ENCODE results near the gene THSD7A. TPM values are rescaled to one million over a fixed set of nuclear protein-coding genes. Genes with fewer than 3 reads are reported as not detected.

THSD7A gene
- total RNA-seq, 1 donor from 2014 or later, result 38.8 TPM

DNA sequence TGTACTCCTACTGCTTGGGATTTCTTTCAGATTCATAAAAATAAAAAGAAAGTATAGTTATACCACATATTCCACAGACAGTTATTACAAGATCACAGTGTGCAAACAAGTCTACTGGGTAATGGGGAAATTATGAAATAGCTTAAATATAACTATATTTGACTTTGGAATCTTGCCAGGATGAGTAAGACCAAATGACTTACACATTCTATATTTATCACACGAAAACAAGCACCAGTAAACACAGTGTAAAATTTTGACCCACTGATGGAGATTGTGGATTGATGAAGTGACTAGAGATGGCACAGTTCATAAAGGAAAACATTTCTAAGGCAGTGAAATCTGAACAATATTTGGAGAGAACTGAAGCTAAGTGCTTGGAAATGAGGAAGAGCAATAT, 339.7 kb downstream of the THSD7A start:
- peak; percentile 45 for DNase-seq

- DNase-seq, result no peak
These were observed 340.2 kb downstream of the THSD7A start for GRCh38 chr7:11491811-11492210.

DNA sequence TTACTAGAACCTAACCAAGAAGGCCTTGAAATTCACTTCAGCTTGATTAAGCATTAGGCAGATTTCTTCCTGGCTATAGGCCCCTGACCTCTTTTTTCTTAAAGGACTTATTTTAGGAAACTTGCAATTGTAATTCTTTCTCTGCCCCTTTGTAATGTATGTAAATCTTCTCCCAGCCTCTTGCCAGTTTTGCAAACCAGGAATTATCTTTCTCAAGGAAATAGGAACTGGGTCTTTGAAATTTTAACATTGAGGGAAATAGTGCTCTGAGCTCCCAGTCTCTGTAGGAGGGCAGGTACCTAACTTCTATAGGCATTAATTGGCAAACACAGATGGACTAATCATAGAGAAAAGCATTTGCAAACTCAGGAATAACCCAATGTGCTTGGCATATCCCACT, 342.7 kb downstream of the THSD7A start:
- DNase-seq, result no peak

DNA sequence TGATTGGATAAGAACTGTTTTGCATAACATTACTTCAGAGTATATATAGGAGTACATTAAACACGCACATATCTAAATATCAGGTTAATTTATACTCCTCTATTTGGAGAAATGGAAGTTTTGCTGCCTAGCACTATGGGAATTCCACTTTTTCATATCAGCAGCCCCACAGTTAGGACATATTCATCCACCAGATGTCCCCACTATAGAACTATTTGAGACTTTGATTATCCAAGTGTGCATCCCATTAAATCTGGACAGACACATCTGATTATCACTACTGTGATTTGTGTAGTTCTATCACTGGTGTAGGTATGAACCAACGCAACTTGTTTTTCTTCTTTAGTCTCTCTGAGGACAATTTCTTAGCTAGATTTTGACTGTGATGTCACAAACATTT, 345.7 kb downstream of the THSD7A start:
- peak; percentile 43 for DNase-seq

DNA sequence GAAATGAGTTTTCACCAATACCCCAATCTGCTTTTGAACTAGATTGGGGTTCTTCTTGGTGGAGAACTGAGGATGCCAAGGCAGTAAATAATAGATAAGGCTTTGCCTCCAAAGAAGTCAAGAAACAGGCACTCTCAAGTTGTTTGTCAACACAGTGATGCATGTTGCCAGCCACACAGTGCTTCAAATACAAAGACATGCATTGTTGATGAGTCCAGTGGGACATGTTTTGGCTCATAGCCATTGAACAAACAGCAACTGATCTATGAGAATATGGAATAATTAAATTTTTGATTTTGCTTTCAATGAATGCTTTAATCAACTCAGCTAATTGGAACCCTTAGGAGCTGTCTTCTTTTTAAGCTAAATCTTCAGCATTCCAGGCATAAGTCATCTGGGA, 346.4 kb downstream of the THSD7A start:
- DNase-seq, result peak; percentile 10

- DNase-seq, result no peak
These were observed 351.9 kb downstream of the THSD7A start for GRCh38 chr7:11480143-11480542.

- DNase-seq, result no peak
These were observed 353.1 kb downstream of the THSD7A start for GRCh38 chr7:11478882-11479281.

GRCh38 chr7:11478426-11478825, 353.6 kb downstream of the THSD7A start:
- no peak for DNase-seq

DNA sequence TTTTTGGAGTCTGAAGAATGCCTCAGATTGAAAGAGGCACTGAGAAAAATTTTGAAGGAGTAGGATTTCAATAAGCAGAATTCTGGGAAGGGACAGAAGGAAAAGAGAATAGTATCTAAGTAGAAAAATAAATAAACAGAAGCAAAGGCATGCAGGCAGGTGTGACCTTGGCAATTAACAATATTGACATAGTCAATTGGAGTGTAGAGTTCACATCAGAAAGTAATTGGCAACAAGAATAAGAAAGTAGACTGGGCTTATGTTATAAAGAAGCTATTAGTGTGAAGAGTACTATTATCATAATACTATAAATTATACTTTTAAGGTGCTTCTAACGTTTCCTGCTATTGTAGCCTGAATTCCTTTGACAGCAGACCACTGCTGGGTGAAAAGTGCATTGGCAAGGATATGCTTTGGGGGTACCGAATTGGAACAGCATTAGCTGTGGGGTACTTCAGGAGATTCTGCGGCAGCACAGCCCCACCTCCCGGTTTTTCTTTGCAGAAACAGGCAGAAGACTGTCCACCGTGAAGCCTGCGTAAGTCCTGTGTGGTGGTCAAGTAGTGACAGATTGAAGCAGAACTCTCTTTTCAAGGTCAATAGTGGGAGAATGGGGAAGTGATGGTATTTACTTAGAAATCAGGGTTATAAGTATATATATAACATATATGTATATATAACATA, 357.0 kb downstream of the THSD7A start:
- no peak for DNase-seq

DNA sequence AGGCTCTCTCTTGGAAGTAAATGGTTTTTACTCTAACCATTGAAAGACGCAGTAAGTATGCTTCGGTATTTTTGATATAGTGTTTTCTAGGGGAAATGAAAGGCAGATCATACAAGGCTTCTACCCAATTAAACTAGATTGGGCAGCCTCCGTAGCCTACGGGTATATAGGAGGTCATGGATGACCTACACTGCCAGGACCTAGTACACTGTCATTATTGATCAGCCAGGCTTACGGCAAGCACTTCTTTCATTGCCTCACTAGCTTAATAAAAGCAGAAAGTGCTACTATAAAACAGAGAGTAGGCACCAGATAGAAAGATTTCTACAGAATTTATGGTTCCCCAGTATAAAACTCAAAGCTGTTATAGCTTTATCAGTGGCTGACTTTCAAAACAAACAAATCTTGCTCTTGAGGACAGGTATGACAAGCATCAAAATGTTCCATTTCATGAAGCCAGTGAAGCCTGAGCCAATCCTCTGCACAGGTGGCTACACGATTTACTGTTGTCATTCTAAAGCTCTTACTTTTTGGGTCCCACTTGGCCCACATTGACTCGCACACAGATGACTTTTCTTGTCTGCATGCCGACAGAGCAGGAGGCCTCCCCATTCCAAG, 358.1 kb downstream of the THSD7A start:
- DNase-seq, result no peak

GRCh38 chr7:11473220-11473619, 358.8 kb downstream of the THSD7A start:
- DNase-seq, result no peak

GRCh38 chr7:11472646-11473045, 359.4 kb downstream of the THSD7A start:
- no peak for DNase-seq

- no peak for DNase-seq
These were observed 360.7 kb downstream of the THSD7A start for GRCh38 chr7:11471255-11471654.

DNA sequence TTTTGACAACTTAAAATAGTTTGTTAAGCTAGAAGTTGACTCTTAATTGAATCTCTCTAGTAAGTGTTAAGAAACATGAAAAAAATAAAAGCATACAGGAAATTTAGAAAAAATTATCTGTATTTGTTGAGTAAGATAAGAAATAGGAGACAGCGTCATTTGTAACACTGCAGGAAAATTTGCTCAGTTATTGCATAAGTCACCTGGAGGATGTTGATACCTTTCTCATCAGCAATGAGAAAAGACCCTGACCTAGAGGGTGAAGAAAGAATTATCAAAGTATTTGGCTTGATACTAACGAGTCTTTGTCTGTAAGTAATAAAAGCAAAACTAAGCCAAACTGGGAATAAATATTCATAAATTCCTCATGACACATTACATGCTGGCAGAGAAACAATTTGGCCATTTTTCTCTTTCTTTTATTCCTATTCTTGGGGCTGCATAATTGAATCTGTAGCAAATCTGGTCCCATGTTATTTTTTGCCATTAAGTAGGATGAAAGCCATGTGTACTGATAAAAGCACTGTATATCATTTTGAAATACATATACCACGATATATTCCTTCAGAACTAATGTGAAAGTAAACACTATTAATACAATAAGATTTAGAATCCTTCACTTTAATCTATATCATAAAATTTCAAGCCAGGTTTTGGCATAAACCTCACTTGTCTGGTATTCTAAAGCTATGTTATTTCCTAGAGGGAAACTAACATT, 362.8 kb downstream of the THSD7A start:
- DNase-seq, result no peak

- peak; percentile 55 for DNase-seq
These were observed 365.4 kb downstream of the THSD7A start for GRCh38 chr7:11466517-11467105.

GRCh38 chr7:11464624-11465023, 367.4 kb downstream of the THSD7A start:
- no peak for DNase-seq

DNA sequence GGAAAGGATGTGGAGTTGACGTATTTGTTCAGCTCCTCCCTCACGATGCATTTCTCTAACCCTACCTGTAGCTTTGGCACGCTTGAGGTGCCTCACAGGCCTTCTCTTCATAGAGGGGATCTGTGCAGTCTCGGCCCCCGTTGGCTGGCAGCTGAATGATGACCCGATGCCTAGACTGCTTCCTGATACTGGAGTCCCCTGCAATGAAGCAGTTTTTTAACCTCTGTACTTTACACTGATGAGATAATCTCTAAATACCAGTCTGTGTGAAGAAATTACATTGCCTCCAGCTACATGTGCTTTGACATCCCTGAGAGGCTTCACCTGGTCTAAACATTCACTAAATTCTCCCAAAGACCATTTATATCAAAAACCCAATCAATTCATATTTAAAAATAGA, 370.1 kb downstream of the THSD7A start:
- DNase-seq, result no peak

DNA sequence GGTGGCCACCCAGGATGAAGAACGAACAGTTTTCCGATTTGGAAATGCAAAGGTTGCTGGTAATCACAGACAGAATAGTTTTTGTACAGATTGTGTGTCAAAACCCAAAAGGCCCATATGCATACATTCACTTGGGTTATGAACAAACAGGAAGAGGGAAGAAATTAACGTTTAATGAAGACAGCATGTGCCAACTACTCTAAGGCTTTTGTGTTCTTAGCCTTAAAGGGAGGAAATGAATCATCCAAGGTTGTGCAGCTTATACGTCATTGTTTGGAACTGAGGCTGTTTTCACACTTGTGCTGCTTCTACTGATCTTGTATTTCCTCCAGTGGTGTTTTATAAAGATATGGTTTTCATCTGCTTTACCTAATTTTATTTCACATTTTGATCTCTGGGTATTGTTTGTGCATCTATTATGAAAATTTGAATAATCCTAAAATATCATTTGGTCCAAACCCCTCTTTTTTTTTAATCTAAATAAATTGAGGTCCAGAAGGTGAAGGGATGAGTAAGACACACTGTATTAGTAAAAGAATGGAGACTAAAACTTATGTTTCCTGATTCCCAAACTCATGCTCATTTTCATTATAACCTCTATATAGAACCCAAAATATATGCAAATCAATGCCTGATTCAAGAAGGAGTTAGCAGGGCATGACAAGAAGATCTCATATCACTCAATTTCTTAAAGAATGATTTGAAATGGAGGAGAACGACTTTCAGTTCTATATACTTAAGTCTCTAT, 373.1 kb downstream of the THSD7A start:
- peak; percentile 97 for DNase-seq

GRCh38 chr7:11457419-11457818, 374.6 kb downstream of the THSD7A start:
- no peak for DNase-seq

DNA sequence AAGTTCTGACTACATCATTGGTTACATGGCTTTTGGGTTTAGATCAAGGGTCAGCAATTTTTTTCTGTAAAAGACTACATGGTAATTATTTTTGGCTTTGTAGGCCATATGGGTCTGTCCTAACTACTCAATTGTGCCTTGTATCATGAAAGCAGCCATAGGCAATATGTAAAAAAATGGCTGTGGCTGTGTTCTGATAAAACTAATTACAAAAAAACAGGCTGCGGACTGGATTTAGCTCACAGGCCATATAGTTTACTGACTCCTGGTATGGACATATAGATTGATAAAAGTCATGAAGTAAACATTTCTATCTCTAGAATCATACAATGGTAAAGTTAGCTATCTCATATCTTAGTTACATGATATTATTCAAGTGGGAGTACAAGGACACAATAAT, 375.4 kb downstream of the THSD7A start:
- DNase-seq, result no peak

DNA sequence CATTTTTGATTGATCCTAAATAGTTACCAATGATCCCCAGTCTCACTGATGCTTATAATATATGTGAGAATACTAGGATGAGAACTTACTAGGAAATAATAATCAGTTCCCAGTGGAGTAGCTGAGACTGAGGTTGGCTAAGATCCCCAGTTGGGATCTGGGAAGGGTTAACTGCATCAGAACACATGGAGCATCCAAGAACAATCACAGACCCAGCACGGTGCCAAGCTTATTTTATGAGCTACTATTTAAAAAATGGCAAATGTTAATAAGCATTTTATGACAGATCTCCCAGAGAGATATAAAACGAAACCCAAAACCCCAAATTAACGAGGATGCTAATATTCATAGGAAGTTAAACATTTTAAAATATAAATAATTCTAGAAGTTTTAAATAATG, 379.5 kb downstream of the THSD7A start:
- DNase-seq, result no peak

GRCh38 chr7:11450281-11450680, 381.7 kb downstream of the THSD7A start:
- peak; percentile 57 for DNase-seq

DNA sequence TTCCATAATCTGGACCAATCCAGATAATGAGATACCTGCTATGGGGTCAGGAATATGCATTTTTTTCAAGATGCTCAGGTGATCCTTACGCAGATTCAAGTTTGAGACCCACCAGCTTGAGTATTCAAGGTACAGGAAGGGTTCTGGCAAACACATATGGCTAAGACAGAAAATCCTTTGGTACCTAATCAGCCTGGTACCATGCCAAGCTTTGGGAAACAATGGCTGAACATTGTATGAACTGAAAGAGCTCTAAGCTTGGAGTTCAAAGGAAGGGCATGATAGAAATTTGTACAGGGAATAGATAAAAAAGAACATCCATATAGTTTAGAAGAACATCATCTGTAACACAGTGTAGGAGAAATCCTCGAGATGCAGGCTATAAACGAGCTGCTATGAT, 382.7 kb downstream of the THSD7A start:
- DNase-seq, result peak; percentile 57
